Panc1 (cell line): ENCODE results near the gene ITGA8. TPM values are rescaled to one million over a fixed set of nuclear protein-coding genes. Genes with fewer than 3 reads are reported as not detected.
"Not testable (repeated sequence)": the region's sequence is repeated elsewhere in the genome, so short reads cannot be mapped to it uniquely, and the experiment has no call there.

Experiments used
- ATAC-seq: fragments of 200-7000 bp; cut with Tn5 transposase; 2 replicates; pipeline ENCODE4 v1.9.1; 2020; ENCODE audit warnings: mild to moderate bottlenecking, moderate library complexity
- BruUV-seq: library from RNA; stranded (reverse); fragments of 400-500 nt; replicated peaks from 2 replicates; lab custom pipeline; 2021; lab: Mats Ljungman, UMichigan
- CTCF ChIA-PET: fragments of 300-600 bp; sonication (Branson Sonifier 250); formaldehyde crosslinking; loops from one replicate; lab custom pipeline; 2022; ENCODE audit warnings: antibody characterized with exemption; lab: Charles Lee
- POLR2A ChIA-PET: fragments of 300-600 bp; sonication (Branson Sonifier 250); formaldehyde crosslinking; loops from one replicate; lab custom pipeline; 2022; ENCODE audit warnings: antibody characterized with exemption; lab: Charles Lee
- DNase-seq: peaks from one replicate; pipeline ENCODE4 v3.0.0-alpha.2; 2010; ENCODE audit warnings: low read depth, low spot score
- H3K27ac ChIP-seq: 2 replicates; pipeline ENCODE4 v1.5.1; 2011; ENCODE audit warnings: mild to moderate bottlenecking, low read length, inconsistent platforms
- H3K27me3 ChIP-seq: fragments of 200-500 bp; sonication (Bioruptor generic); 2 replicates; pipeline ENCODE4 v1.6.0; 2014; ENCODE audit warnings: low read length, inconsistent platforms; ENCODE audit not compliant: control insufficient read depth, insufficient read depth
- H3K36me3 ChIP-seq: fragments of 200-500 bp; sonication (Bioruptor generic); 2 replicates; pipeline ENCODE4 v1.5.1; 2014; ENCODE audit warnings: inconsistent platforms, mild to moderate bottlenecking, low read length, moderate library complexity; ENCODE audit not compliant: control insufficient read depth, insufficient read depth
- H3K4me1 ChIP-seq: 2 replicates; pipeline ENCODE4 v1.5.1; 2011; ENCODE audit warnings: inconsistent platforms, mild to moderate bottlenecking, low read length, moderate library complexity; ENCODE audit not compliant: control insufficient read depth, insufficient read depth
- H3K4me3 ChIP-seq, 2 experiments: 2 replicates each; pipeline ENCODE4 v1.5.1; 2011 to 2012; ENCODE audit warnings: low read depth in 2 of 2, low read length in 2 of 2, mild to moderate bottlenecking in 2 of 2, inconsistent platforms in 1 of 2, moderate library complexity in 1 of 2
- H3K9me3 ChIP-seq: fragments of 200-500 bp; sonication (Bioruptor generic); 2 replicates; pipeline ENCODE4 v1.5.1; 2014; ENCODE audit warnings: low read depth, mild to moderate bottlenecking, inconsistent platforms, low read length, moderate library complexity; ENCODE audit not compliant: control insufficient read depth, insufficient read depth
- POLR2AphosphoS5 ChIP-seq: IDR thresholded peaks from 2 replicates; pipeline ENCODE4 v1.6.1; 2012; ENCODE audit warnings: mild to moderate bottlenecking, low read depth, low read length, moderate library complexity
- SIN3A ChIP-seq: IDR thresholded peaks from 2 replicates; pipeline ENCODE4 v1.6.1; 2012; ENCODE audit warnings: low read depth, mild to moderate bottlenecking, low read length, moderate library complexity, borderline replicate concordance; ENCODE audit not compliant: insufficient read depth
- TCF7L2 ChIP-seq: IDR thresholded peaks from 2 replicates; pipeline ENCODE4 v1.6.1; 2011; ENCODE audit warnings: mild to moderate bottlenecking, low read depth, low read length, inconsistent platforms
- in situ Hi-C: cut with HindIII; loops from 2 replicates; pipeline ENCODE4 v1.10.0; 2016; ENCODE audit warnings: low sequenced_read_pairs, low pct_unique_long_range_greater_than_20kb
- intact Hi-C: fragments of 100-400 bp; cut with micrococcal nuclease; formaldehyde crosslinking; loops from one replicate; pipeline ENCODE4 v1.10.0; 2022; ENCODE audit not compliant: unreplicated experiment
- total RNA-seq: library from RNA; stranded (reverse); gene quantifications from one replicate; pipeline ENCODE4 v1.2.1, GENCODE V29; 2021; ENCODE audit not compliant: unreplicated experiment
- TF ChIP-seq, protein P1 (sequence below), 2 experiments: IDR thresholded peaks; 2 replicates each; pipeline ENCODE4 v1.6.1; 2011 to 2012; ENCODE audit warnings: low read depth in 2 of 2, control low read depth in 1 of 2, low read length in 1 of 2, mild to moderate bottlenecking in 1 of 2, moderate library complexity in 1 of 2; ENCODE audit not compliant: insufficient read depth in 1 of 2
- TF ChIP-seq, protein P2 (sequence below): fragments of 450-650 bp; IDR thresholded peaks from 2 replicates; pipeline ENCODE4 v1.5.1; 2017; ENCODE audit warnings: mild to moderate bottlenecking

ITGA8 gene
- total RNA-seq, 1 experiment from 2014 or later = 0.18 TPM

DNA sequence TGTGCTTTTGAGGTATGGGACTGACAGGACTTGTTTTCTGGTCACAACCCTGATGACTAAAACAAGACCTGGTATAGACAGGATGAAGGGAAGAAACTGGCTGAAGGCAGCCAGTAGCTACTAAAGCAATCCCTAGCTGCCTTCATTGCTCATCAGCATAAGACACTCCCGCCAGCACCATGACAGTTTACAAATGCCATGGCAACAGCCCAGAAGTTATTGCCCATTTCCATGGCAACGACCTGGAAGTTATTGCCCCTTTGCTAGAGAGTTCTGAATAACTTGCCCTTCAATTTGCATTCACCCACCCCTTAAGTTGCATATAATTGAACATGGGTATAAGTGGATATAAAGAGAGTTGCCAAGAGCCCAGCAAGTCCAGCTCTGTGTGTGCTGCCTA is 179.0 kb downstream of the ITGA8 start:
- intact Hi-C loops = no loop called here
- ChIA-PET CTCF (no interaction called here), POLR2A (no interaction called here)
- no peaks in the 10 kb centered on the region for H3K36me3 ChIP-seq
- in situ Hi-C loops = no loop called here
- ATAC-seq (no peak), DNase-seq (no peak)
- no peaks in the 10 kb centered on the region for H3K4me1 ChIP-seq
- TF ChIP-seq POLR2AphosphoS5 (no peak), SIN3A (no peak), TCF7L2 (no peak)
- TF ChIP-seq, protein P1, sequence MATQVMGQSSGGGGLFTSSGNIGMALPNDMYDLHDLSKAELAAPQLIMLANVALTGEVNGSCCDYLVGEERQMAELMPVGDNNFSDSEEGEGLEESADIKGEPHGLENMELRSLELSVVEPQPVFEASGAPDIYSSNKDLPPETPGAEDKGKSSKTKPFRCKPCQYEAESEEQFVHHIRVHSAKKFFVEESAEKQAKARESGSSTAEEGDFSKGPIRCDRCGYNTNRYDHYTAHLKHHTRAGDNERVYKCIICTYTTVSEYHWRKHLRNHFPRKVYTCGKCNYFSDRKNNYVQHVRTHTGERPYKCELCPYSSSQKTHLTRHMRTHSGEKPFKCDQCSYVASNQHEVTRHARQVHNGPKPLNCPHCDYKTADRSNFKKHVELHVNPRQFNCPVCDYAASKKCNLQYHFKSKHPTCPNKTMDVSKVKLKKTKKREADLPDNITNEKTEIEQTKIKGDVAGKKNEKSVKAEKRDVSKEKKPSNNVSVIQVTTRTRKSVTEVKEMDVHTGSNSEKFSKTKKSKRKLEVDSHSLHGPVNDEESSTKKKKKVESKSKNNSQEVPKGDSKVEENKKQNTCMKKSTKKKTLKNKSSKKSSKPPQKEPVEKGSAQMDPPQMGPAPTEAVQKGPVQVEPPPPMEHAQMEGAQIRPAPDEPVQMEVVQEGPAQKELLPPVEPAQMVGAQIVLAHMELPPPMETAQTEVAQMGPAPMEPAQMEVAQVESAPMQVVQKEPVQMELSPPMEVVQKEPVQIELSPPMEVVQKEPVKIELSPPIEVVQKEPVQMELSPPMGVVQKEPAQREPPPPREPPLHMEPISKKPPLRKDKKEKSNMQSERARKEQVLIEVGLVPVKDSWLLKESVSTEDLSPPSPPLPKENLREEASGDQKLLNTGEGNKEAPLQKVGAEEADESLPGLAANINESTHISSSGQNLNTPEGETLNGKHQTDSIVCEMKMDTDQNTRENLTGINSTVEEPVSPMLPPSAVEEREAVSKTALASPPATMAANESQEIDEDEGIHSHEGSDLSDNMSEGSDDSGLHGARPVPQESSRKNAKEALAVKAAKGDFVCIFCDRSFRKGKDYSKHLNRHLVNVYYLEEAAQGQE (IDR thresholded peaks at IDR 0.05; ENCODE audit: insufficient read depth in 1 of 2, low read depth in 2 of 2, low read length in 1 of 2) = no peak
- TF ChIP-seq, protein P2, sequence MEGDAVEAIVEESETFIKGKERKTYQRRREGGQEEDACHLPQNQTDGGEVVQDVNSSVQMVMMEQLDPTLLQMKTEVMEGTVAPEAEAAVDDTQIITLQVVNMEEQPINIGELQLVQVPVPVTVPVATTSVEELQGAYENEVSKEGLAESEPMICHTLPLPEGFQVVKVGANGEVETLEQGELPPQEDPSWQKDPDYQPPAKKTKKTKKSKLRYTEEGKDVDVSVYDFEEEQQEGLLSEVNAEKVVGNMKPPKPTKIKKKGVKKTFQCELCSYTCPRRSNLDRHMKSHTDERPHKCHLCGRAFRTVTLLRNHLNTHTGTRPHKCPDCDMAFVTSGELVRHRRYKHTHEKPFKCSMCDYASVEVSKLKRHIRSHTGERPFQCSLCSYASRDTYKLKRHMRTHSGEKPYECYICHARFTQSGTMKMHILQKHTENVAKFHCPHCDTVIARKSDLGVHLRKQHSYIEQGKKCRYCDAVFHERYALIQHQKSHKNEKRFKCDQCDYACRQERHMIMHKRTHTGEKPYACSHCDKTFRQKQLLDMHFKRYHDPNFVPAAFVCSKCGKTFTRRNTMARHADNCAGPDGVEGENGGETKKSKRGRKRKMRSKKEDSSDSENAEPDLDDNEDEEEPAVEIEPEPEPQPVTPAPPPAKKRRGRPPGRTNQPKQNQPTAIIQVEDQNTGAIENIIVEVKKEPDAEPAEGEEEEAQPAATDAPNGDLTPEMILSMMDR = no peak
- no peaks in the 10 kb centered on the region for H3K9me3 ChIP-seq
- H3K4me3 ChIP-seq = no peak overlapping the region
- H3K27me3 ChIP-seq = peaks cover 5% of the 10 kb centered on the region; the same call in 1 of the 2 replicates
- BruUV-seq = no TSS peak
- H3K27ac ChIP-seq = no peak overlapping the region

DNA sequence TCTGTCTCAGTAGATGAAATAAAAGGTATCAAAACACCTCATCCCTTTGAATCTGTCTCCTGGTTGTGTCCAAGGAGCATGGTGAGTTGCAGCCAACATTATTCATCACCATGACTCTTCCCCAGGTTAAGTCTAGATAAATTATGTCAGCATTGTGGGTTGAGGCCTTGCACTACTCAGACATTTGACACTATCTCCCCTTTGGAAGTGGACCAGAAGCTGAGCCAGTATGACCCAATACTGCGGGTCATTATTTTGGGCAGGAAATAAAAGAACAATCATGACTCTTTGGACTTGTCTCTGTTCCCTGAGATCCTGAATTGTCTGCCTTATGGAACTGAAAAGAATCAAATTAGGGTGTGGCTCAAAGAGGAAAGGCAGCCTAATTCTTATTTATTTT is 180.5 kb downstream of the ITGA8 start:
- ATAC-seq (no peak), DNase-seq (no peak)
- TF ChIP-seq, protein P2 = no peak
- TF ChIP-seq SIN3A (no peak), TCF7L2 (no peak), POLR2AphosphoS5 (no peak)
- TF ChIP-seq, protein P1 (IDR thresholded peaks at IDR 0.05; ENCODE audit: insufficient read depth in 1 of 2, low read depth in 2 of 2, low read length in 1 of 2) = no peak
- peaks cover 5% of the 10 kb centered on the region; the same call in 1 of the 2 replicates for H3K27me3 ChIP-seq
- CTCF ChIA-PET = no interaction called here
- POLR2A ChIA-PET = no interaction called here
- intact Hi-C loops (no loop called here), in situ Hi-C loops (no loop called here)
- H3K27ac ChIP-seq = no peak overlapping the region
- no peaks in the 10 kb centered on the region for H3K4me1 ChIP-seq
- no TSS peak for BruUV-seq
- no peaks in the 10 kb centered on the region for H3K9me3 ChIP-seq
- H3K36me3 ChIP-seq = no peaks in the 10 kb centered on the region
- H3K4me3 ChIP-seq = no peak overlapping the region

DNA sequence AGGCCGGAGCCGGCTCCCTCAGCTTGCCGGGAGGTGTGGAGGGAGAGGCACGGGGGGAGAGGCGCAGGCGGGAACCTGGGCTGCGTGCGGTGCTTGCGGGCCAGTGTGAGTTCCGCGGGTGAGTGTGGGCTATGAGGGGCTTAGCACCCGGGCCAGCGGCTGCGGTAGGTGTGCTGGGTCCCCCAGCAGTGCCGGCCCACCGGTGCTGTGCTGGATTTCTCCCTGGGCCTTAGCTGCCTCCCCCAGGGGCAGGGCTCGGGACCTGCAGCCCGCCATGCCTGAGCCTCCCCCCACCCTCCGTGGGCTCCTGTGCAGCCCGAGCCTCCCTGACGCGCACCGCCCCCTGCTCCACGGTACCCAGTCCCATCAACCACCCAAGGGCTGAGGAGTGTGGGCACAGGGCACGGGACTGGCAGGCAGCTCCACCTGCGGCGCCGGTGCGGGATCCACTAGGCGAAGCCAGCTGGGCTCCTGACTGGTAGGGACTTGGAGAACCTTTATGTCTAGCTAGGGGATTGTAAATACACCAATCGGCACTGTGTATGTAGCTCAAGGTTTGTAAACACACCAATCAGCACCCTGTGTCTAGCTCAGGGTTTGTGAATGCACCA is 184.7 kb downstream of the ITGA8 start:
- POLR2A ChIA-PET, H3K27ac ChIP-seq: not testable (repeated sequence)

More for the DNA sequence above, 184.7 kb downstream of the ITGA8 start:
- DNase-seq, BruUV-seq, in situ Hi-C loops, ATAC-seq, H3K9me3 ChIP-seq, CTCF ChIA-PET, H3K4me1 ChIP-seq, H3K4me3 ChIP-seq, intact Hi-C loops, H3K36me3 ChIP-seq: not testable (repeated sequence)
- peaks cover 13% of the 10 kb centered on the region; the same call in 1 of the 2 replicates for H3K27me3 ChIP-seq
